Testis (tissue), 3 donors: Measurements from ENCODE around the gene FAF1. TPM values are rescaled to one million over a fixed set of nuclear protein-coding genes. Genes with fewer than 3 reads are reported as not detected.

Experiments used
- DNase-seq: peaks from one replicate; pipeline ENCODE4 v3.0.0-alpha.2; 2019
- H3K27ac ChIP-seq, 2 donors: fragments of 200-600 bp; sonication (generic); one replicate each; pipeline ENCODE4 v1.5.1; 2019
- H3K27me3 ChIP-seq: fragments of 200-600 bp; sonication (generic); one replicate; pipeline ENCODE4 v1.5.1; 2019
- H3K36me3 ChIP-seq: fragments of 200-600 bp; sonication (generic); one replicate; pipeline ENCODE4 v1.5.1; 2017; ENCODE audit warnings: low read depth; ENCODE audit errors: missing control alignments
- H3K4me1 ChIP-seq: fragments of 200-600 bp; sonication (generic); one replicate; pipeline ENCODE4 v1.5.1; 2019
- H3K4me3 ChIP-seq, 2 donors: fragments of 200-600 bp; sonication (generic); one replicate each; pipeline ENCODE4 v1.5.1; 2017 to 2019
- H3K9me3 ChIP-seq: fragments of 200-600 bp; sonication (generic); one replicate; pipeline ENCODE4 v1.5.1; 2017
- CTCF ChIP-seq, 3 experiments: fragments of 450-650 bp in 2 of 3; fragments of 200-600 bp in 1 of 3; sonication (generic) in 1 of 3; IDR thresholded peaks; one replicate each; pipeline ENCODE4 v1.5.1; 2016 to 2019; ENCODE audit warnings: antibody characterized with exemption in 3 of 3, mild to moderate bottlenecking in 2 of 3, moderate library complexity in 1 of 3
- POLR2A ChIP-seq: fragments of 450-650 bp; IDR thresholded peaks from one replicate; pipeline ENCODE4 v1.6.1; 2017; ENCODE audit warnings: antibody characterized with exemption, mild to moderate bottlenecking, moderate library complexity
- WGBS, 2 donors: methylation state at CpG; one replicate each; pipeline ENCODE4 v1.1.5; 2018; 5-methylcytosine and 5-hydroxymethylcytosine counted together
- intact Hi-C: fragments of 100-400 bp; cut with DNase I; formaldehyde crosslinking; loops from one replicate; pipeline ENCODE4 v1.15.1; 2023; ENCODE audit warnings: low total_unique reads
- polyA plus RNA-seq: library from polyadenylated mRNA; stranded (reverse); fragments of 350-450 nt; fragmentation: Illumina TruSeq; extraction: RNeasy Lipid Tissue Mini Kit (QIAGEN cat#74804); gene quantifications from one replicate; pipeline ENCODE4 v1.2.3, GENCODE V29; 2014; ENCODE audit warnings: low read depth, low replicate concordance; ENCODE audit not compliant: insufficient read depth
- total RNA-seq, 2 donors: library from RNA; depleted of rRNA; stranded (reverse); fragments of >200 nt; gene quantifications; one replicate each; pipeline ENCODE4 v1.2.3, GENCODE V29; 2016

The FAF1 gene
- total and polyA plus RNA-seq, 3 donors from 2014 or later = 46.5 to 236 (median 61.6) TPM

DNA sequence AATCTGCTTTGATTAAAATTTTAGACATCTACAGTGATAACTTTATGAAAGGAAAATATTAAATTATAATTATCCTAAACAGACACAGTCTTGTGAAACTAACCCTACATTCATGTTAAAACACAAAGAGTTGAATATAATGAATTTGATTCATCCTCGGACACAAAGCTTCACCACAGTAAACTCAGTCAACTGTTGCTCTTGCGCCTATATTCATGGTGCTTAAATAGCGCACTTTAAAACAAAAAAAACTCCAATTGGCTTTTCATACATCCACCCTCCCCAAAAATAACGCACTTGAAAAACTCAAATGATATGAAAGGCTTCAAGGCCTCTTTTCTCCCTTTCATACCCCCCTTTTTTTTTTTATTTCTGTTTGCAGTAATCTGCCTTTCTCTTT is 260.3 kb downstream of the FAF1 start:
- Histone ChIP-seq H3K36me3 (no peaks in the 10 kb centered on the region), H3K27me3 (no peaks in the 10 kb centered on the region), H3K4me1 (no peaks in the 10 kb centered on the region), H3K27ac (no peak overlapping the region), H3K9me3 (no peaks in the 10 kb centered on the region), H3K4me3 (no peak overlapping the region)
- TF ChIP-seq POLR2A (no peak), CTCF (IDR thresholded peaks at IDR 0.05) (no peak)
- DNase-seq = no peak
- intact Hi-C loops = no loop called here
- WGBS, 2 donors = 93% methylated on average over 4 of the region's 4 CpGs

DNA sequence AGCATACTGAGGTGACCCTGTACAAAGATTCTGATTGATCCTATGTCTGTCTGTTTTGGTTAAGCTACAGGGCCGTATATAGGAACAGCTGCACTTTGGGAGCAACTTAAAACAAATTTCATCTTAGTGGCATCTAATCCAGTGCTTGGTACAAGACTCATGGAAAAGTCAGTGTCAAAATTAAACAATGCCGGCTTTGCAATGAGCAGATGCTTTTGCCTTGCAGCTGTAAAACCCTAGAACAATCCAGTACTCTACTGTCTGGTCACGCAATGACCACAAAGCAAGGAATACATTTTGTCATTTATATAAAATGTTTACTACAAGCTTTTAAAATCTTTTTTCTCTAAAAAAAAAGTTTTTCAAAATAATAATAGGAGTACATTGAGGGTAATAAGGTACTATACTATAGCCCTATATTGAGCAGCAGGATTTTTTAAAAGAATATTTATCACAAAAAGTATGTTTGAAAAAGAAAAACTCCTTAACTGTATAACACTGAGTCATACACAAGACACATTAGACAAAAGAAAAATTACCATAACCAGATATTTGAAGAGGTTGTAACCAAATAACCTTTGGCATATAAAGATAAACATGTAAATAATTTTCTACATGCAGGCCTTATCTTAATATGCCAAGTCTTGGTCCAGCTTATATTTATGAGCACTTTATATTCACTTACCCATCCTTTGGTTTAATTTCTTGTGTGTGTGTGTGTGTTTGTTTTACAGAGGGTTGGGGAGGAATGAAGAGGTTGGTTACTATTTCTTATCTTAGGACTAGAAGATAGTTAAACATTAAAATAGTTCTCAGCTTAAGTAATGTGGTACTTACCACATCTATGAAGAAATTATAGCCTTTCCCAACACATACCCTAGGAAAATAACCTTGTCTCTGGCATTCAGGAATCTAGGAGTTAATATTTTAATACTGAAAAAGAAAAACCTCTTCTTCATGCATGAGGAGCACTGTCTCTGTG is 262.3 kb downstream of the FAF1 start:
- WGBS, 2 donors = 97 to 99% methylated on average over 3 of the region's 3 CpGs
- H3K4me3 ChIP-seq = no peak overlapping the region
- no peaks in the 10 kb centered on the region for H3K9me3 ChIP-seq
- H3K36me3 ChIP-seq = no peaks in the 10 kb centered on the region
- H3K27me3 ChIP-seq = no peaks in the 10 kb centered on the region
- no peak overlapping the region for H3K27ac ChIP-seq
- no peak for DNase-seq
- no peaks in the 10 kb centered on the region for H3K4me1 ChIP-seq
- no peak for TF ChIP-seq CTCF (IDR thresholded peaks at IDR 0.05)
- no peak for TF ChIP-seq POLR2A
- intact Hi-C loops = no loop called here

DNA sequence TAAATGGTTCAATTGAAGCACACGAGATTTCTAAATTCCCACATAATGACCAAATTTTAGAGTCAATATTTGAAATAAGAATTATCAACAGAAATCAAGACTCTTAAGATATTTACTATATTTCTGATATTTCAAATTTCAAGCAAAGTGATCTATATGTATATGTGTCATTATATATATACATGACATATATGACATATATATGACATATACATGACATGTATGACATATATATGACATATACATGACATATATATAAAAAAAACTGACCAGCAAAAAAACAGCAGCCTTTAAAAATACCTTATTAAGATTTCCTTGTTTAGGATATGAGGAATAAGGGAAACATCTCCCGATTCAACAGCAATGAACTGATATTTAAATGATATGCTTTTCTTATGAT is 266.2 kb downstream of the FAF1 start:
- intact Hi-C loops = no loop called here
- Histone ChIP-seq H3K27me3 (no peaks in the 10 kb centered on the region), H3K36me3 (no peaks in the 10 kb centered on the region), H3K4me3 (no peak overlapping the region), H3K4me1 (no peaks in the 10 kb centered on the region), H3K9me3 (no peaks in the 10 kb centered on the region), H3K27ac (no peak overlapping the region)
- 94 to 95% methylated on average over 2 of the region's 2 CpGs for WGBS, 2 donors
- TF ChIP-seq POLR2A (no peak), CTCF (IDR thresholded peaks at IDR 0.05) (no peak)
- no peak for DNase-seq

DNA sequence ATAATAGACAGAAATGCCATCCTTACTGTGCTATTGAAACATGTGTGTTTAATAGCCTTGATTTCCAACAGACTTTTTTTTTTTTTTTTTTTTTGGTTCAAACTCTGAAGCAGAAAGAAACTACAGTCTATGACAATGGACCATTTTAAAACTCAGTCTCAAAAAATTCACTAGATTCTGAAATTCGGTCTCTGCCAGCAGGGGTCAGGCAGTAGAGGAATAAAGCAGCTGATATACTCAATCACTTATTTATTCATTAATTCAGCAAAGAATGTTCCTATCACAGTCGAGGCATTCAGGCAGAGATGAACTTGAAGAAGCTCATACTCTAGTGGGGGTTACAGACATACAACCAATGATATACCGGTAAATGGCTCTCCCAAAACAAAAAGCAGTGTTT is 275.9 kb downstream of the FAF1 start:
- Histone ChIP-seq H3K9me3 (no peaks in the 10 kb centered on the region), H3K27me3 (no peaks in the 10 kb centered on the region), H3K4me3 (no peak overlapping the region), H3K36me3 (no peaks in the 10 kb centered on the region), H3K27ac (no peak overlapping the region), H3K4me1 (no peaks in the 10 kb centered on the region)
- WGBS, 2 donors = 90% methylated on average over 3 of the region's 3 CpGs
- intact Hi-C loops = no loop called here
- TF ChIP-seq POLR2A (no peak), CTCF (IDR thresholded peaks at IDR 0.05) (no peak)
- no peak for DNase-seq

DNA sequence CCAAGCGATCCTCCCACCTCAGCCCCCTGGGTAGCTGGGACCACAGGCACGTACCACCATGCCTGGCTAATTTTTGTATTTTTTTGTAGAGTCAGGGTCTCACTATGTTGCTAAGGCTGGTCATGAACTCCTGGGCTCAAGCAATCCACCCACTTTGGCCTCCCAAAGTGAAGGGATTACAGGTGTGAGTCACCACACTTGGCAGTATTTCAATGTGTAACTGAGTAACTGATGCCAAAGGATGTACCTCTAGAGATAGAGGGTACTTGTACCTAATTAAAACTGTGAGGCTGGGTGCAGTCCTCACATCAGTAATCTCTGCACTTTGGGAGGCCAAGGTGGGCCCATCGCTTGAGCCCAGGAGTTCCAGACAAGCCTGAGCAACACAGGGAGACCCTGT is 278.1 kb downstream of the FAF1 start:
- no peaks in the 10 kb centered on the region for H3K4me1 ChIP-seq
- TF ChIP-seq POLR2A = no peak
- TF ChIP-seq CTCF (IDR thresholded peaks at IDR 0.05) = no peak
- no peaks in the 10 kb centered on the region for H3K36me3 ChIP-seq
- no peak overlapping the region for H3K27ac ChIP-seq
- no peak overlapping the region for H3K4me3 ChIP-seq
- WGBS, 2 donors = 89 to 91% methylated on average over 2 to 3 of the region's 3 CpGs
- intact Hi-C loops = no loop called here
- no peak for DNase-seq
- no peaks in the 10 kb centered on the region for H3K9me3 ChIP-seq
- H3K27me3 ChIP-seq = no peaks in the 10 kb centered on the region
